ENCODE data around the gene TPSAB1.

- TF ChIP-seq REST (IDR thresholded peaks at IDR 0.05; ENCODE audit: insufficient read depth in 1 of 2, low read depth in 2 of 2, low read length in 2 of 2) (no peak), POLR2AphosphoS5 (IDR thresholded peaks at IDR 0.05; ENCODE audit: low read depth, low read length) (no peak), TAF1 (IDR thresholded peaks at IDR 0.05; ENCODE audit: borderline replicate concordance, insufficient read depth, low read length) (no peak)
These were observed 46.5 kb upstream of the TPSAB1 start for GRCh38 chr16:1193825-1194581.

All from PFSK-1 (cell line).